NB4 (cell line): Measurements from ENCODE around the gene CHML.

ENCODE experiments used
- MYC ChIP-seq: IDR thresholded peaks from 2 replicates; pipeline ENCODE4 v1.6.1; 2011; ENCODE audit warnings: low read depth, low read length
- TF ChIP-seq, protein P1 (sequence below): IDR thresholded peaks from one replicate; pipeline ENCODE4 v1.5.1; 2012; ENCODE audit warnings: low read depth, low read length
- TF ChIP-seq, protein P2 (sequence below): IDR thresholded peaks from 2 replicates; pipeline ENCODE4 v1.6.1; 2011; ENCODE audit warnings: low read depth, low read length

DNA sequence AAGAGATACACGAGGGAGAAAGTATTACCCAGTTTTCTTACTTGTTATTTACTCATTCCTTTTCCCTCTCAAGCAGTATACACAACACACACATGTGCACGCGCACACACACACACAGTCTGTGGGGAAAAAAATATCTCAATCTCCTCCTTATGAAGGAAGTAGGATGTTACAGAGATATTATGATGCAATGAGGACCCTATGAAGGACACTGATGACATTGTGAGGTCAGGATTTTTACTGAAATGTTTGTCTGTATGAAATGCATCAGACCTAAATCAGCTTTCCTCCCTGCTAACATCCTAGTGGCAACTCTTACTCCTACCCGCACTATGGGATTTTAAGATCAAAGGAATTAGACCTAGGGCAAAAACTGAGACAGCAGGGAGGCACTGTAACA is 11.8 kb upstream of the CHML start, which contains the start of gene WDR64:
- TF ChIP-seq, protein P1, sequence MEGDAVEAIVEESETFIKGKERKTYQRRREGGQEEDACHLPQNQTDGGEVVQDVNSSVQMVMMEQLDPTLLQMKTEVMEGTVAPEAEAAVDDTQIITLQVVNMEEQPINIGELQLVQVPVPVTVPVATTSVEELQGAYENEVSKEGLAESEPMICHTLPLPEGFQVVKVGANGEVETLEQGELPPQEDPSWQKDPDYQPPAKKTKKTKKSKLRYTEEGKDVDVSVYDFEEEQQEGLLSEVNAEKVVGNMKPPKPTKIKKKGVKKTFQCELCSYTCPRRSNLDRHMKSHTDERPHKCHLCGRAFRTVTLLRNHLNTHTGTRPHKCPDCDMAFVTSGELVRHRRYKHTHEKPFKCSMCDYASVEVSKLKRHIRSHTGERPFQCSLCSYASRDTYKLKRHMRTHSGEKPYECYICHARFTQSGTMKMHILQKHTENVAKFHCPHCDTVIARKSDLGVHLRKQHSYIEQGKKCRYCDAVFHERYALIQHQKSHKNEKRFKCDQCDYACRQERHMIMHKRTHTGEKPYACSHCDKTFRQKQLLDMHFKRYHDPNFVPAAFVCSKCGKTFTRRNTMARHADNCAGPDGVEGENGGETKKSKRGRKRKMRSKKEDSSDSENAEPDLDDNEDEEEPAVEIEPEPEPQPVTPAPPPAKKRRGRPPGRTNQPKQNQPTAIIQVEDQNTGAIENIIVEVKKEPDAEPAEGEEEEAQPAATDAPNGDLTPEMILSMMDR: no peak
- TF ChIP-seq, protein P2, sequence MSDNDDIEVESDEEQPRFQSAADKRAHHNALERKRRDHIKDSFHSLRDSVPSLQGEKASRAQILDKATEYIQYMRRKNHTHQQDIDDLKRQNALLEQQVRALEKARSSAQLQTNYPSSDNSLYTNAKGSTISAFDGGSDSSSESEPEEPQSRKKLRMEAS: no peak
- no peak for TF ChIP-seq MYC
